Measurements from ENCODE around the gene ABL1.
"Not testable (repeated sequence)": the region's sequence is repeated elsewhere in the genome, so short reads cannot be mapped to it uniquely, and the experiment has no call there.

Gene ABL1

GRCh38 chr9:130903194-130904069 lies 68.4 kb downstream of the ABL1 start:
- DNase-seq (ENCODE audit: low read depth in 2 of 2): no peak

- DNase-seq (ENCODE audit: low read depth in 2 of 2): no peak
Observed at GRCh38 chr9:130904070-130905044, 69.3 kb downstream of the ABL1 start.

- DNase-seq (ENCODE audit: low read depth in 2 of 2): no peak
Observed at GRCh38 chr9:130905125-130905901, 70.3 kb downstream of the ABL1 start.

GRCh38 chr9:130905902-130906734 lies 71.1 kb downstream of the ABL1 start:
- DNase-seq (ENCODE audit: low read depth in 2 of 2): no peak

- DNase-seq (ENCODE audit: low read depth in 2 of 2): no peak
Observed at GRCh38 chr9:130906735-130907416, 71.8 kb downstream of the ABL1 start.

- DNase-seq (ENCODE audit: low read depth in 2 of 2): no peak
Observed at GRCh38 chr9:130908146-130908877, 73.3 kb downstream of the ABL1 start.

- no peak for DNase-seq (ENCODE audit: low read depth in 2 of 2)
Observed at GRCh38 chr9:130908878-130909355, 73.9 kb downstream of the ABL1 start.

- not testable (repeated sequence) for DNase-seq (ENCODE audit: low read depth in 2 of 2)
Observed at GRCh38 chr9:130910041-130910440, 75.0 kb downstream of the ABL1 start.

GRCh38 chr9:130910670-130911069 lies 75.6 kb downstream of the ABL1 start:
- DNase-seq (ENCODE audit: low read depth in 2 of 2): not testable (repeated sequence)

- DNase-seq (ENCODE audit: low read depth in 2 of 2): no peak
Observed at GRCh38 chr9:130911254-130912049, 76.4 kb downstream of the ABL1 start.

- DNase-seq (ENCODE audit: low read depth in 2 of 2): no peak
Observed at GRCh38 chr9:130912932-130913598, 78.0 kb downstream of the ABL1 start.

GRCh38 chr9:130913599-130914416 lies 78.8 kb downstream of the ABL1 start:
- no peak for DNase-seq (ENCODE audit: low read depth in 2 of 2)

GRCh38 chr9:130914417-130915095 lies 79.5 kb downstream of the ABL1 start:
- no peak for DNase-seq (ENCODE audit: low read depth in 2 of 2)

- DNase-seq (ENCODE audit: low read depth in 2 of 2): no peak
Observed at GRCh38 chr9:130915096-130915447, 80.0 kb downstream of the ABL1 start.

- no peak for DNase-seq (ENCODE audit: low read depth in 2 of 2)
Observed at GRCh38 chr9:130917168-130917960, 82.3 kb downstream of the ABL1 start.
